A549 (cell line): Measurements from ENCODE around the gene SLC7A10.

Source experiments
- HOXA7 ChIP-seq: fragments of 250-450 bp; sonication (Bioruptor Pico); IDR thresholded peaks from 2 replicates; pipeline ENCODE4 v1.5.0; 2020; ENCODE audit warnings: mild to moderate bottlenecking, moderate library complexity
- MAFK ChIP-seq: fragments of 450-650 bp; IDR thresholded peaks from 2 replicates; pipeline ENCODE4 v1.6.1; 2014; ENCODE audit not compliant: partially characterized antibody
- MYC ChIP-seq: IDR thresholded peaks from 2 replicates; pipeline ENCODE4 v1.6.1; 2012; ENCODE audit warnings: mild to moderate bottlenecking, inconsistent platforms, low read length, improper control_type of control experiment, borderline replicate concordance
- POLR2A ChIP-seq: IDR thresholded peaks from 2 replicates; pipeline ENCODE4 v1.6.1; 2012; ENCODE audit warnings: mild to moderate bottlenecking, low read length
- TF ChIP-seq, protein P1 (sequence below): fragments of >200 bp; sonication (Bioruptor Twin); formaldehyde crosslinking; IDR thresholded peaks from 3 replicates; pipeline ENCODE4 v1.5.1; 2016
- TF ChIP-seq, protein P2 (sequence below): fragments of 450-650 bp; IDR thresholded peaks from 2 replicates; pipeline ENCODE4 v1.6.1; 2014; ENCODE audit warnings: antibody characterized with exemption

- TF ChIP-seq, protein P1, sequence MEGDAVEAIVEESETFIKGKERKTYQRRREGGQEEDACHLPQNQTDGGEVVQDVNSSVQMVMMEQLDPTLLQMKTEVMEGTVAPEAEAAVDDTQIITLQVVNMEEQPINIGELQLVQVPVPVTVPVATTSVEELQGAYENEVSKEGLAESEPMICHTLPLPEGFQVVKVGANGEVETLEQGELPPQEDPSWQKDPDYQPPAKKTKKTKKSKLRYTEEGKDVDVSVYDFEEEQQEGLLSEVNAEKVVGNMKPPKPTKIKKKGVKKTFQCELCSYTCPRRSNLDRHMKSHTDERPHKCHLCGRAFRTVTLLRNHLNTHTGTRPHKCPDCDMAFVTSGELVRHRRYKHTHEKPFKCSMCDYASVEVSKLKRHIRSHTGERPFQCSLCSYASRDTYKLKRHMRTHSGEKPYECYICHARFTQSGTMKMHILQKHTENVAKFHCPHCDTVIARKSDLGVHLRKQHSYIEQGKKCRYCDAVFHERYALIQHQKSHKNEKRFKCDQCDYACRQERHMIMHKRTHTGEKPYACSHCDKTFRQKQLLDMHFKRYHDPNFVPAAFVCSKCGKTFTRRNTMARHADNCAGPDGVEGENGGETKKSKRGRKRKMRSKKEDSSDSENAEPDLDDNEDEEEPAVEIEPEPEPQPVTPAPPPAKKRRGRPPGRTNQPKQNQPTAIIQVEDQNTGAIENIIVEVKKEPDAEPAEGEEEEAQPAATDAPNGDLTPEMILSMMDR, result no peak
- TF ChIP-seq POLR2A (no peak), MYC (no peak), HOXA7 (CRISPR knock-in tag) (no peak), MAFK (no peak)
- TF ChIP-seq, protein P2, sequence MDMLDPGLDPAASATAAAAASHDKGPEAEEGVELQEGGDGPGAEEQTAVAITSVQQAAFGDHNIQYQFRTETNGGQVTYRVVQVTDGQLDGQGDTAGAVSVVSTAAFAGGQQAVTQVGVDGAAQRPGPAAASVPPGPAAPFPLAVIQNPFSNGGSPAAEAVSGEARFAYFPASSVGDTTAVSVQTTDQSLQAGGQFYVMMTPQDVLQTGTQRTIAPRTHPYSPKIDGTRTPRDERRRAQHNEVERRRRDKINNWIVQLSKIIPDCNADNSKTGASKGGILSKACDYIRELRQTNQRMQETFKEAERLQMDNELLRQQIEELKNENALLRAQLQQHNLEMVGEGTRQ, result no peak
Measured at GRCh38 chr19:33208371-33208895, 17.2 kb downstream of the SLC7A10 start.
